GM21515 (cell line): ENCODE measurements around the gene LY6G5B.
A peak's percentile ranks its signal among the peaks of the same experiment; 100 is the strongest.

Source experiments
- ATAC-seq: cut with Tn5 transposase; IDR thresholded peaks from one replicate; pipeline ENCODE4 v1.9.1; 2021; ENCODE audit not compliant: unreplicated experiment

LY6G5B gene, protein sequence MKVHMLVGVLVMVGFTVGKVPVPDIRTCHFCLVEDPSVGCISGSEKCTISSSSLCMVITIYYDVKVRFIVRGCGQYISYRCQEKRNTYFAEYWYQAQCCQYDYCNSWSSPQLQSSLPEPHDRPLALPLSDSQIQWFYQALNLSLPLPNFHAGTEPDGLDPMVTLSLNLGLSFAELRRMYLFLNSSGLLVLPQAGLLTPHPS

DNA sequence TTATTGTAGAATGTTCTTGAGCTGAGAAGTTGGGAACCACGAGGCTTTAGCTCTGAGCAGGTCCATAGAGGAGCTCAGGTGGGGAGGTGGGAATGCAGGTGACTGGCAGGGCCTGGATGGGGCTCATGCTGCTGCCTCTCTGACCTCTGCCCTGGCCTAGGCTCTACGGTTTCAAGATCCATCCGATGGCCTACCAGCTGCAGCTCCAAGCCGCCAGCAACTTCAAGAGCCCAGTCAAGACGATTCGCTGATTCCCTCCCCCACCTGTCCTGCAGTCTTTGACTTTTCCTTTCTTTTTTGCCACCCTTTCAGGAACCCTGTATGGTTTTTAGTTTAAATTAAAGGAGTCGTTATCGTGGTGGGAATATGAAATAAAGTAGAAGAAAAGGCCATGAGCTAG, at the start of gene LY6G5B:
Gene LY6G5B, plus strand, starts transcription at position 301 of the 400 bp plus-strand sequence. CDS start 975 bp downstream, outside the sequence.
- no peak for ATAC-seq

DNA sequence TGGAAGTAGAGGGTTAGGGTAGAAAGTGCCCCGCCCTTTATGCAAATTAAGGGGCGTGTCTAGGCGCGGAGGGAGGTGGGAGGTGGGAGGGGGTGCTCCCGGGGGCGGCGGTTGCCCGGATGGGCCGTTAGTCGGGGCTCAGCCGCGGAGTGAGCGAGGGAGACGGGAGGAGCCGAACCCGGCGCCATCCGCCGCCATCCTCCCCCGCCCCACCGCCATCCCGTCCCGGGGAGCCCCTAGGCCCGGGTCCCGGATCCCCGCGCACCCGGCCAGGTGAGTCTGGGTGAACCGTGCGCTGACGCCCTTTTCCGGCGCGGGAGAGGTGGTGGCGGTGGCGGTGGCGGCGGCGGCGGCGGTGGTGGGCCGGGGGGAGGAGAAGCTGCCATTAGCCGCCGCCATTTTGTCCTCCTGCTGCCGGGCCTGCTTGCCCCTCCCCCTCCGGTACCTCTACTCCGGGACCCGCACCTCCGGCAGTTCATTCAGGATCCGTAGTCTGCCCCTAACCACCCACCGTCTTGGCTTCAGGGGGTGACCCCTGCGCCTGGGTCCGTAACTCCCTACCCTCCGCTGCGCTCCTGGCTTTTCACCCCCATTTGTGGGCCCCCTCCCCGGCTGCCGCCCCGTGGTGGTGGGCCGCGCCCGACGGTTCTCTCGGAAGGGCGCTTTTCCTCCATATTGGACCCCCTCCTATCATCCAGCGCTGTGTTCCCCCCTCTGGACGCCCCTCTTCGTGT, 49.0 kb upstream of the LY6G5B start, which contains the start of gene PRRC2A:
Gene PRRC2A, plus strand, starts transcription at position 130 of the 734 bp plus-strand sequence. CDS start 2,075 bp downstream, outside the sequence.
- ATAC-seq: peak; percentile 59

DNA sequence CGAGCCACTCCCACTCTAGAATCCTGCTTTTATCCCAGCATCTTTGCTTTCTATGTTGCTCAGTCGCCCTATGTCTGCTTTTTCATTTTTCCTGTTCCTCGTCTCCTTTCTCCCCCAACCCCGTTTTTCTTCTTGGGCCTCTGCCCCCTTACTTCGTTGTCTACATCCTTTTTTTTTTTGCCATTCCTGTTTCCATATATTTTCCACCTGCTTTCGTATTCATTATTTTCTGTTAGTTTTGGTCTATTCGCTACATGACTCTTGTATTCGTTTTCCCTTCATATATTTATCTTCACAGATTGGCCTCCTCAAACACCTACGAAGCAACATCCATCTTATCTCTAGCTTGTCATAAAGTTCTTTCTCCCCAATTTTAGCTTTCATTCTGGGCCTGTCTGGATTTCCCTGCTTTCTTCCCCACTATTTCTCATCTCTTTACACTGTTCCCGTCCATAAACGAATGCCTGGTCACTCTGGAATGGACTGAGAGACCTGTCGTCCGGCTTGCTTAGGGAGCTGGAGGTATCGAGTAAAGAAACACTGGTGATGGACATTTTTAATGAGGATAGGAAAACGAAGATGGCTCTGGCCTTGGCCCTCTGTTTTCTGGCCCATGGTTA, 48.3 kb upstream of the LY6G5B start:
- ATAC-seq: no peak

DNA sequence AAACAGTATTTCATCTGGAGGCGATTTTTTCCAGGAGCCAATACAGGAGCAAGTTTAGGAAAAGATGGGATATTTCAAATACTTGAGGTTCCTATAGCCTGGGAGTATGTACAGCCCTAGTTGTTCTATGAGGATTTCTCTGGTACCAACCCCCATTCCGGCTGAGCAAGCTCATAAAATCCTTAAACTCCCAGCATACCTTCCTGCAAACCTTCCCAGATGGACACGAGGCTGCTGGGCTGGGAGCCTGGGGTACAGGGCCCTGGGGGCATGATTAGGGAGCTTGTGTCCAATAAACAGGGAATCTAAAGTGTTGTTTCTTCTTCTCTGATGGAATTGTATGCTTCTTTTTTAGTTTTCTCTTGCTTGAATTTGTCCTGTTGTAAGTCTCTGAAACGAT, 47.8 kb upstream of the LY6G5B start:
- ATAC-seq: no peak

DNA sequence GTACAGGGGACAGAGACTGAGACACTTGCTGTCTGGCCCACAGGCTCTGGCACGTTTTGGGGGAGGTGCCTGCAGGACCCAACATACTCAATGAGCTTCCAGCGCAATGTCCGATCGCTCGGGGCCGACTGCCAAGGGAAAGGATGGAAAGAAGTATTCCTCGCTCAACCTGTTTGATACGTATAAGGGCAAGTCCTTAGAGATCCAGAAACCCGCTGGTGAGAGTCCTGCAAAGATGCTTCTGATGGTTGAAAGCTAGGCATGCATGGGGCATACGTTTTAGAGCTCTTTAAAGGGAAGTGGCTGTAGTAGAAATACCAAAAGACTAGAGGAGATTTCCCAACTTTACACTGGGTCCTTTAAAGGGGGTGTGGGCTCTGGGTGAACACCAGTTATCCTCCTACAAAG, 47.1 kb upstream of the LY6G5B start:
- ATAC-seq: no peak

DNA sequence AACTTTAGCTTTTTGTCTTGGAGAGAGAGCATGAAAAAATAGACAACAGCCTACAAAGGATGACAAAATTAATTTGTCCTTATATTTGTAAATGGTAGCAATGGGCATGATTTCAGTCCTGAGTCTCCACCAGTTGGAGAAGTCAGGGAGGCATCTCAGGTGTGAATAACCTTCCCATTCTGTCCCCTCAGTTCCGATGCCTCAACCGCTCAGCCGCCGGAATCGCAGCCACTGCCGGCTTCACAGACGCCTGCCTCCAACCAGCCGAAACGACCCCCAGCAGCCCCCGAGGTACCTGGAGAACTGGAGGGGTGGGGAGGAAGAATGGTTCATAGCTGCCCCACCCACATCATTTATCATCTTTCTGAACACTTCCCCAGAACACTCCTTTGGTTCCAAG, 45.7 kb upstream of the LY6G5B start:
- ATAC-seq: no peak

DNA sequence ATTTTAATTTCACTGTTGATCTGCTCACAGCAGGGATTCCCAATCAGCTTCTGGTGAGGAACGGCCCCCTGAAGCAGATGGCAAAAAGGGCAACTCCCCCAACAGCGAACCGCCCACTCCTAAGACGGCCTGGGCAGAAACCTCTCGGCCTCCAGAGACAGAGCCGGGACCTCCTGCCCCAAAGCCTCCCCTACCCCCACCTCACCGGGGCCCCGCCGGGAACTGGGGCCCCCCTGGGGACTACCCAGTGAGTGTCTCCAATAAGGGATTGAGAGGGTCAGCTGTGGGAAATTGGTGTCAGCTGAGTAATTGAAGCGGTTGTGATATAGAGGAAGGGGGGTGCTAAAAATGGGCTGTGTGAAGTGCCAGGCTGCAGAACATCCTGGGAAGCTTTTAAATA, 42.8 kb upstream of the LY6G5B start:
- ATAC-seq: no peak

DNA sequence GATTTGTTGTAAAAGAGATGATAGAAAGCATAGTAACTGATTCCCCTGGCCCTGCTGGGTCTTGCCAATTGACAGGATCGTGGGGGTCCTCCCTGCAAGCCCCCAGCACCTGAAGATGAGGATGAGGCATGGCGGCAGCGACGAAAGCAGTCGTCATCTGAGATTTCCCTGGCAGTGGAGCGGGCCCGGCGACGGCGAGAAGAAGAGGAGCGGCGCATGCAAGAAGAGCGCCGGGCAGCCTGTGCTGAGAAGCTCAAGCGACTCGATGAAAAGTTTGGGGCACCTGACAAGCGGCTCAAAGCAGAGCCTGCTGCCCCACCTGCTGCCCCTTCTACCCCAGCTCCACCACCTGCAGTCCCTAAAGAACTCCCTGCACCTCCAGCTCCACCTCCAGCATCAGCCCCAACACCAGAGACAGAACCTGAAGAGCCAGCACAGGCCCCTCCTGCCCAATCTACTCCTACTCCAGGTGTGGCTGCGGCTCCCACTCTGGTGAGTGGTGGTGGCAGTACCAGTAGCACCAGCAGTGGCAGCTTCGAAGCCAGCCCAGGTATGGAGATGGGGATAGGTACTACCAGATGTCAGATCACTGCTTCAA, 42.0 kb upstream of the LY6G5B start:
- no peak for ATAC-seq

DNA sequence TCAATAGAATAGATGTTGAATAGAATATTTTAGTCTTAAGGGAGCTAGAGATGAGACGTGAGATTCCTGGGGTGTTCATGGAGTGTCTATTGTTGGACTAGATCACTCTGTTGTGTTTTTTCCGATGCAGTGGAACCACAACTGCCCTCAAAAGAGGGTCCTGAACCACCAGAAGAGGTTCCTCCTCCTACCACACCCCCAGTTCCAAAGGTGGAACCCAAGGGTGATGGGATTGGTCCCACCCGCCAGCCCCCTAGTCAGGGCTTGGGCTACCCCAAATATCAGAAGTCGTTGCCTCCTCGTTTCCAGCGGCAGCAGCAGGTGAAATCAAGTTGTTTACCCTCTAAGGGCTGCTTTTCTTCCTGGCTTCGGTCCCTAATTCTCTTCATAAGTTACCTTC, 40.8 kb upstream of the LY6G5B start:
- ATAC-seq: no peak

DNA sequence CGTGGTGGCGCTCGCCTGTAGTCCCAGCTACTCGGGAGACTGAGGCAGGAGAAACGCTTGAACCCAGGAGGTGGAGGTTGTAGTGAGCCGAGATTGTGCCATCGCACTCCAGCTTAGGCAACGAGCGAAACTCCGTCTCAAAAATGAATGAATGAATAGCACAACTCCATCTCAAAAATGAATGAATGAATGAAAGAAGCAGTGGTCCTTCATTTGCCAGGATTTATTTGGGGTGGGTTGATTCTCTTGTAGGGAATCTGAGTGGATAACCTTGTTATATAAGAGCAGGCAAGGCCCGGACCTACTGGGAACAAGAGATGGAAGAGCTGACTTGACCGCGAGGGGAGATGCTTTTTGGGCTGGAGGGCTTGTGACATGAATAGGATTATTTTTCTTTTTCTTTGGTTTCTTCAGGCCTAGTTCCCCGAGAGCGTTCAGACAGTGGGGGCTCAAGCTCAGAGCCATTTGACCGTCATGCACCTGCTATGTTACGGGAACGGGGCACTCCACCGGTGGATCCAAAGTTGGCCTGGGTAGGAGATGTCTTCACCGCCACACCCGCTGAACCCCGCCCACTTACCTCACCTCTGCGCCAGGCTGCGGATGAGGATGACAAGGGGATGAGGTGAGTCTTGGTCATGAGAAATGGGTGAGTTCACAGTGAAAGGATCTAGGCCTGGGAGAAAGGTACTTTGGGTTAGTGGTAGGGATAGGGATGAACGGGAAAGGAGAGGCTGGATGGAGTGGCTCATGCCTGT, 39.4 kb upstream of the LY6G5B start:
- no peak for ATAC-seq

DNA sequence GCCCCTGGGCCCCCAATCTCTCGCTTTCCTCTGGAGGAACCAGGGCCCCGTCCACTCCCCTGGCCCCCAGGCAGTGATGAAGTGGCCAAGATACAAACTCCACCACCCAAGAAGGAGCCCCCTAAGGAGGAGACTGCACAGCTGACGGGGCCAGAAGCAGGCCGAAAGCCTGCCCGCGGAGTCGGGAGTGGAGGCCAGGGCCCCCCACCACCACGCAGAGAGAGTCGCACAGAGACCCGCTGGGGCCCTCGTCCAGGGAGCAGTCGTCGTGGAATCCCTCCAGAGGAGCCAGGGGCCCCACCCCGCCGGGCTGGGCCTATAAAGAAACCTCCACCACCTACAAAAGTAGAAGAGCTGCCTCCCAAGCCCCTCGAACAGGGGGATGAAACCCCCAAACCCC, 38.6 kb upstream of the LY6G5B start:
- ATAC-seq: no peak

DNA sequence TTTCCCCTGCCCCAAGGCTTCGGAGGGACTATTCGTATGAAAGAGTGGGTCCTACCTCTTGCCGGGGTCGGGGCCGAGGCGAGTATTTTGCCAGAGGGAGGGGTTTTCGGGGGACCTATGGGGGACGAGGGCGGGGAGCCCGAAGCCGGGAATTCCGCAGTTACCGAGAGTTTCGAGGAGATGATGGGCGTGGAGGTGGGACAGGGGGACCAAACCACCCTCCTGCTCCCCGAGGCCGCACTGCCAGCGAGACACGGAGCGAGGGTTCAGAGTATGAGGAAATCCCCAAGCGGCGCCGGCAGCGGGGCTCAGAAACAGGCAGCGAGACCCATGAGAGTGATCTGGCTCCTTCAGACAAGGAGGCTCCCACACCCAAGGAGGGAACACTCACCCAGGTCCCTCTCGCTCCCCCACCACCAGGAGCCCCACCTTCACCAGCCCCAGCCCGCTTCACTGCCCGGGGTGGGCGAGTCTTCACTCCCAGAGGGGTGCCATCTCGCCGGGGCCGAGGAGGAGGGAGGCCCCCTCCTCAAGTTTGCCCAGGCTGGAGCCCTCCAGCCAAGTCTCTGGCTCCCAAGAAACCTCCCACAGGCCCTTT, 38.0 kb upstream of the LY6G5B start:
- no peak for ATAC-seq

DNA sequence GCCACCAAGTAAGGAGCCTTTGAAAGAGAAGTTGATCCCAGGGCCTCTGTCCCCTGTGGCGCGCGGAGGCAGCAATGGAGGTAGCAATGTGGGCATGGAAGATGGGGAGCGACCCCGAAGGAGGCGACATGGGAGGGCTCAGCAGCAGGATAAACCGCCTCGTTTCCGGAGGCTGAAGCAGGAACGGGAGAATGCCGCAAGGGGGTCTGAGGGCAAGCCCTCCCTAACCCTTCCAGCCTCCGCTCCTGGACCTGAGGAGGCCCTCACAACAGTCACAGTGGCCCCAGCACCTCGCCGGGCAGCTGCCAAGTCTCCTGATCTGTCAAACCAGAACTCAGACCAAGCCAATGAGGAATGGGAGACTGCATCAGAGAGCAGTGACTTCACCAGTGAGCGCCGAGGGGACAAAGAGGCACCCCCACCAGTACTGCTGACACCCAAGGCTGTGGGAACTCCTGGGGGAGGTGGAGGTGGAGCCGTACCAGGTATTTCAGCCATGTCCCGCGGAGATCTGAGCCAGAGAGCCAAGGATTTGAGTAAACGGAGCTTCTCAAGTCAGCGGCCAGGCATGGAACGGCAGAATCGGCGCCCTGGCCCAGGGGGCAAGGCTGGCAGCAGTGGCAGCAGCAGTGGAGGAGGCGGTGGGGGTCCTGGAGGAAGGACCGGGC, 37.4 kb upstream of the LY6G5B start:
- no peak for ATAC-seq

DNA sequence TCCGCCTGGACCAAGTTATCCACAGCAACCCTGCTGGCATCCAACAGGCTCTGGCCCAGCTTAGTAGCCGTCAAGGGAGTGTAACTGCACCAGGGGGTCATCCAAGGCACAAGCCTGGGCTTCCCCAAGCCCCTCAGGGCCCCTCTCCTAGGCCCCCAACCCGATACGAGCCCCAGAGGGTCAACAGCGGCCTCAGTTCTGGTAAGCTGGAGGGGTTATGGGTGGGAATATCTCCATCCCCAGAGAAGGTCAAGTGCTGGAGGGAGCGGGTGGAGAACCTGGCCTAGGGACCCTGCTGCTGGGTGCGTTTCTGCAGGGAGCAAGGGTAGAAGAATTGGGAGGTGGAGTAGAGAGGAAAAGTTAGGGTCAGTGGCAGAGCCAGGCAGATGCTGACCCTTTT, 36.3 kb upstream of the LY6G5B start:
- ATAC-seq: no peak

DNA sequence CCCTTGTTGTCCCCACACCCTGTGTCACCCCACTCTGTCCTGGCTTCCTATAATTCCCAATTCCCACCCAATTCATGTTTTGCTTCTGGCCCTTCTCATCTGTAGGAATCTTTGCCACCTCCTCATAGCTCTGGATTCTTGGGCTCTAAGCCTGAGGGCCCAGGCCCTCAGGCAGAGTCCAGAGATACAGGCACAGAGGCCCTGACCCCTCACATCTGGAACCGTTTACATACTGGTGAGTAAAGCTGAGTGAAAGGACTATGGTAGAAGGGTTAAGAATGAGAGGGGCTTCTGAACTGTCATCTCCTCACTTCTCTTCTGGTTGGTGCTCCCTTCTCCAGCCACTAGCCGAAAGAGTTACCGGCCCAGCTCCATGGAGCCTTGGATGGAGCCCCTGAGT, 35.6 kb upstream of the LY6G5B start:
- ATAC-seq: no peak

DNA sequence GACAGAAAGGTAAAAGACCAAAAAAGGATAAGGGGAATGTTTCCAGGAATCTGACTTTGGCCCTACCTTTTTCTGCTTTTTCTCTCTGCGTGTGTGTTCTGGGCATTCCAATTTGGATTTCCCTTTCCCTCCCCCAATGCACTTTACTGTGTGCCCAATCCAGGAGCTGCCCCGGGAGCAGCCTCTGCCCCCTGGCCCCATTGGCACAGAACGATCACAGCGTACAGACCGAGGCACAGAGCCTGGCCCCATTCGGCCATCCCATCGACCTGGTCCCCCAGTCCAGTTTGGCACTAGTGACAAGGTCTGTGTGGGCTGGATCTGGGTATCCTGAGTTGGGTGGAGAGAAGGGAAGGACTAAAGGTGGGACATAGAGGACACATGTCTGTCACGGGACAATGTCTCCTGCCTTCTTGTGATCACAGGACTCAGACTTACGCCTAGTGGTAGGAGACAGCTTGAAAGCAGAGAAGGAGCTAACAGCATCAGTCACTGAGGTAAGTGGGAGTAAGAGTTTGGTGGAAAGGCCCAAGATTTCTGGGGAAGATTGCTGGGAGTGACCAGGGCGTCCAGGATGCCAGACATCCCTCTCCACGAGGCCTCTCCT, 34.7 kb upstream of the LY6G5B start:
- ATAC-seq: no peak

DNA sequence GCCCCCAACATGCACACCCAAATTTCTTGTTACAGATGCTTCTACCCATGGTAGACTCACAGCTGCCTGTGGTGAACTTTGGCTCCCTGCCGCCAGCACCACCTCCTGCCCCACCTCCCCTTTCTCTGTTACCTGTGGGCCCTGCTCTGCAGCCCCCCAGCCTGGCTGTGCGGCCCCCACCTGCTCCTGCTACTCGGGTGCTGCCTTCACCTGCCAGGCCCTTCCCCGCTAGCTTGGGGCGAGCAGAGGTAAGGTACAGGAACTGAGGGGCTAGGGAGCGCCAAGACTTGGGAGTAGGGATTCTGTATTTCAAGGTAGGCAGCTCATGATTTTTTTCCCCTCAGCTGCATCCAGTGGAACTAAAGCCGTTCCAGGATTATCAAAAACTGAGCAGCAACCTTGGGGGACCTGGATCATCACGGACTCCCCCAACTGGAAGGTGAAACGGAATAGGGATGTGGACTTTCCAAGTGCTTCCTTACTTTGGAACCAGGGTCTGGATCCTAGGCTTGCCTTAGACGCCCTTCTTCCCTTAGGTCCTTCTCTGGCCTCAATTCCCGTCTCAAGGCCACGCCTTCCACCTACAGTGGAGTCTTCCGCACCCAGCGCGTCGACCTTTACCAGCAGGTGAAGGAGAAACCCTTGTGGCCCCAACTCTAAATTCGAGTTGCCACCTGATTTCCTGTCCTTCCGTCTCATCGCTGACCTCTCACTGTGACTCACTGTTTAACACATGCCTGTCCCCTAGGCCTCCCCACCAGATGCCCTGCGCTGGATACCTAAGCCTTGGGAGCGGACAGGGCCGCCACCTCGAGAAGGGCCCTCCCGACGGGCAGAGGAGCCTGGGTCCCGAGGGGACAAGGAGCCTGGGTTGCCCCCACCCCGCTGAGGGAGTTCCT, 32.8 kb upstream of the LY6G5B start:
- no peak for ATAC-seq

DNA sequence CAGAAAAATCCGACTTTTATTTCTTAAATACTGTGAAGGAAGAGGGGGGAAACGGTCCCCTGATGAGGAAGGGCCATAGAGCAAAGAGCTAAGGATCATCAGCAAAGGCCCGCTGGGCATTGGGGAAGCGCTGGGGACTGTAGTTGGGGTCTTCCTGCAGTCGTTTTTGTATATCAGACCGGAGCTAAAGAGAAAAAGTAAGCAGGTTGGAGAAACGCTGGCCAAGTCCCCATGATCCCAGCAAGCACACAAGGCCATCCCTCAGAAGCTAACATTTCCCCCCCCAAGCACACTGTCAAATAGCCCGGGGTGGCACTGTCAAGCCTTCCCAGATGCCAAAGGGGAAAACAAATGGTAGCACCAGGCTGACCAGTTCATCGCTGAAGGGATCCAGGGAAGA, 30.7 kb upstream of the LY6G5B start:
- ATAC-seq: no peak

DNA sequence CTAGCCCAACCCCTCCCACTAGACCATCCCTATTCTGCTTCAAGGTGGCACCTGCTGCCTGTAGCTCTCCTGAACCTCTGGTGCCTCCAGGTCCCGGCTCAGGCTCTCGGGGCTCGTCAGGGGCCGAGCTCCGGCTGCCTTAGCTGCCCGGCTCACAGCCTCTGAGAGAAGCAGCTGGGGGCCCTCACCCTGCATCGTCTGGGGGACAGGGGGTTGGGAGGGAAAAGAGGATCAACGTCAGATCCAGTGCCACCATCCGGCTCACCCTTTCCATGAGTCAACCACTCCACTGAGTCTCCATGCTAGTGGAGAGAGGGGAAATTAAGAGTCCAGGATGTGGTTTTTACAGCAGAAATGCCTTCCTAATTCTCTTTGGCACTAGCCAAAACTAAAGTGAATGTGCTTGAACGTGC, 30.3 kb upstream of the LY6G5B start:
- ATAC-seq: no peak
